ENCODE results near the gene SPAG4. TPM values are rescaled to one million over a fixed set of nuclear protein-coding genes. Genes with fewer than 3 reads are reported as not detected.

Gene SPAG4
- total RNA-seq, 1 donor: 4.0 TPM

GRCh38 chr20:35635652-35636051, 20.0 kb downstream of the SPAG4 start:
- Histone ChIP-seq H4K20me1 (ENCODE audit: insufficient read depth, low read length) (peaks cover 49% of the 10 kb centered on the region), H3K27me3 (ENCODE audit: insufficient read depth, low read length) (no peaks in the 10 kb centered on the region), H3K79me2 (ENCODE audit: insufficient read depth, low read length) (peaks cover 82% of the 10 kb centered on the region), H3K36me3 (ENCODE audit: insufficient read depth, low read length) (peaks cover 20% of the 10 kb centered on the region), H2AFZ (ENCODE audit: low read length) (no peak overlapping the region), H3K4me3 (ENCODE audit: insufficient read depth, low read length) (no peak overlapping the region), H3K27ac (ENCODE audit: low read depth, low read length) (no peak overlapping the region), H3K4me2 (ENCODE audit: insufficient read depth, low read length) (no peak overlapping the region), H3K9me3 (ENCODE audit: low read depth, low read length) (no peaks in the 10 kb centered on the region), H3K4me1 (ENCODE audit: insufficient read depth, low read length) (peaks cover 8% of the 10 kb centered on the region)
- TF ChIP-seq CTCF (IDR thresholded peaks at IDR 0.05; ENCODE audit: extremely low read depth, low read depth, low read length): no peak
- no peak for DNase-seq (ENCODE audit: insufficient read length, low spot score, missing footprints)

GRCh38 chr20:35636095-35636494, 20.5 kb downstream of the SPAG4 start:
- DNase-seq (ENCODE audit: insufficient read length, low spot score, missing footprints): no peak
- H4K20me1 ChIP-seq (ENCODE audit: insufficient read depth, low read length): peaks cover 53% of the 10 kb centered on the region
- H3K27ac ChIP-seq (ENCODE audit: low read depth, low read length): no peak overlapping the region
- peaks cover 87% of the 10 kb centered on the region for H3K79me2 ChIP-seq (ENCODE audit: insufficient read depth, low read length)
- H3K27me3 ChIP-seq (ENCODE audit: insufficient read depth, low read length): no peaks in the 10 kb centered on the region
- H2AFZ ChIP-seq (ENCODE audit: low read length): no peak overlapping the region
- no peak overlapping the region for H3K4me3 ChIP-seq (ENCODE audit: insufficient read depth, low read length)
- TF ChIP-seq CTCF (IDR thresholded peaks at IDR 0.05; ENCODE audit: extremely low read depth, low read depth, low read length): no peak
- no peaks in the 10 kb centered on the region for H3K9me3 ChIP-seq (ENCODE audit: low read depth, low read length)
- H3K4me2 ChIP-seq (ENCODE audit: insufficient read depth, low read length): no peak overlapping the region
- H3K4me1 ChIP-seq (ENCODE audit: insufficient read depth, low read length): peaks cover 8% of the 10 kb centered on the region
- peaks cover 15% of the 10 kb centered on the region for H3K36me3 ChIP-seq (ENCODE audit: insufficient read depth, low read length)

- Histone ChIP-seq H3K79me2 (ENCODE audit: insufficient read depth, low read length) (peaks cover 94% of the 10 kb centered on the region), H3K9me3 (ENCODE audit: low read depth, low read length) (no peaks in the 10 kb centered on the region), H3K27ac (ENCODE audit: low read depth, low read length) (no peak overlapping the region), H3K4me3 (ENCODE audit: insufficient read depth, low read length) (no peak overlapping the region), H3K4me2 (ENCODE audit: insufficient read depth, low read length) (no peak overlapping the region), H3K27me3 (ENCODE audit: insufficient read depth, low read length) (no peaks in the 10 kb centered on the region), H3K36me3 (ENCODE audit: insufficient read depth, low read length) (peaks cover 3% of the 10 kb centered on the region), H4K20me1 (ENCODE audit: insufficient read depth, low read length) (peaks cover 55% of the 10 kb centered on the region), H3K4me1 (ENCODE audit: insufficient read depth, low read length) (peaks cover 8% of the 10 kb centered on the region), H2AFZ (ENCODE audit: low read length) (no peak overlapping the region)
- DNase-seq (ENCODE audit: insufficient read length, low spot score, missing footprints): no peak
- TF ChIP-seq CTCF (IDR thresholded peaks at IDR 0.05; ENCODE audit: extremely low read depth, low read depth, low read length): no peak
Measured at GRCh38 chr20:35637276-35637675, 21.6 kb downstream of the SPAG4 start.

GRCh38 chr20:35638751-35639150, 23.1 kb downstream of the SPAG4 start:
- Histone ChIP-seq H2AFZ (ENCODE audit: low read length) (no peak overlapping the region), H4K20me1 (ENCODE audit: insufficient read depth, low read length) (peaks cover 54% of the 10 kb centered on the region), H3K36me3 (ENCODE audit: insufficient read depth, low read length) (no peaks in the 10 kb centered on the region), H3K4me3 (ENCODE audit: insufficient read depth, low read length) (no peak overlapping the region), H3K27ac (ENCODE audit: low read depth, low read length) (no peak overlapping the region), H3K4me1 (ENCODE audit: insufficient read depth, low read length) (peaks cover 8% of the 10 kb centered on the region), H3K27me3 (ENCODE audit: insufficient read depth, low read length) (no peaks in the 10 kb centered on the region), H3K9me3 (ENCODE audit: low read depth, low read length) (no peaks in the 10 kb centered on the region), H3K4me2 (ENCODE audit: insufficient read depth, low read length) (no peak overlapping the region), H3K79me2 (ENCODE audit: insufficient read depth, low read length) (peaks cover 96% of the 10 kb centered on the region)
- TF ChIP-seq CTCF (IDR thresholded peaks at IDR 0.05; ENCODE audit: extremely low read depth, low read depth, low read length): no peak
- no peak for DNase-seq (ENCODE audit: insufficient read length, low spot score, missing footprints)

Data from osteoblast (primary cell).